Measurements from ENCODE around the gene MIX23. TPM values are rescaled to one million over a fixed set of nuclear protein-coding genes. Genes with fewer than 3 reads are reported as not detected.

MIX23 gene
- total RNA-seq, 4 donors from 2014 or later, result 14.1 to 20.1 (median 18.9) TPM; not detected in 1

DNA sequence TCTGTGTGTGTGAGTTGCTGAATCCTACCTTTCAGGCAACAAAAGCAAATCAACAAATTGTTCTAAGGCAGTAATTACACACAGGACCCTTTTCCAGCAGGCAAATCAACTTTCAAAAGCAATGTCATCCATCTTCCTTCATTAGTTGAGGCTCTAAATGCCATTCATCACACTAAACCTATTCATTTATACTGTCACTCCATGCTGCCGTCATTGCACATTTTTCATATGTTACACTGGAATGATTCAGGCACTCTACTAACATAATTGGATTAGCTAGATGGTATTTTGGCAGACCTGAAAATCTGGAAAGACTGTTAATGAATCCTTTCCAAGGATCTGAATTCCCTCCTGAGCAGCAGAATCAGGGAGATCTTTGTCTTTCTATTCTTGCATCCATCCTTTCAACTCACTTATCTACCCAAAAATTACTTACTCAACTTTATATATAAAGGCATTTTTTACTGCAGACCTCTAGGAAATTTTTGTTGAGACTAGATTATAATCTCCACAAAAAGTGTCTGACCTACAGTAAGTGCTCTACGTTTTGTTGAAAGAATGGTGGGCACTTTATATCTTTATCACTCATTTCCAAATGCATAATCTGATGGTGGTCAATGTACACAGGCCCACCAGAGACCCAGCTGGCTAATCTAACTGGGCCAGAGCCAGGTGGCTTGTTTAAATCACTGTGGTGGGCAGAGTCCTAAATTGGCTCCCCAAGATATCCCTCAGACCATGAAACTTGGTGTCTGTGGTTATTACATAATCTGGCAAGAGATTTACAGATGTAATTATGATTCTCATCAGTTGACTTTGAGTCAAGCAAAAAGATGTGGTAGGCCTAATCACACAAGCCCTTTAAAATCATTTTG is 25.0 kb downstream of the MIX23 start:
- H3K9me3 ChIP-seq, result no peaks in the 10 kb centered on the region
- no peaks in the 10 kb centered on the region for H3K36me3 ChIP-seq

DNA sequence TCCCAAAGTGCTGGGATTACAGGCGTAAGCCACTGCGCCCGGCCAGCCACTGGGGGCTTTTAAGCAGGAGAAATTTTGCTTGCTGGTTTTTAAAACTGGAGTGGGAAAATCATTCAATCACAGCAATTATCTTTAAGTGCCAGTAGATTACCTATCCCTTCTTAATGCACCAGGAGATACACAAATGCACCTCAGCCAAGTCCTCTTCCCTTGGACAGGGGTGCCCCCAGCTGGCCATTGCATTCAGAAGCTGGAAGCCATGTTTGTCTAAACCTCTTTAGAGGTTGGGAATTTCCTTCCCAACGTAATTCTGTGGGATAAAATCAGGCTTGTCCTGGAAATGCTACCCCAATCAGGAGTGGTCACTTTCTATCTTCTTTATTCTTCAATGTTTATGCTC is 26.6 kb downstream of the MIX23 start:
- H3K4me1 ChIP-seq, result no peaks in the 10 kb centered on the region
- H3K27me3 ChIP-seq, result no peaks in the 10 kb centered on the region
- no peak for DNase-seq
- no peak for TF ChIP-seq POLR2A (IDR thresholded peaks at IDR 0.05)
- TF ChIP-seq, protein P1, sequence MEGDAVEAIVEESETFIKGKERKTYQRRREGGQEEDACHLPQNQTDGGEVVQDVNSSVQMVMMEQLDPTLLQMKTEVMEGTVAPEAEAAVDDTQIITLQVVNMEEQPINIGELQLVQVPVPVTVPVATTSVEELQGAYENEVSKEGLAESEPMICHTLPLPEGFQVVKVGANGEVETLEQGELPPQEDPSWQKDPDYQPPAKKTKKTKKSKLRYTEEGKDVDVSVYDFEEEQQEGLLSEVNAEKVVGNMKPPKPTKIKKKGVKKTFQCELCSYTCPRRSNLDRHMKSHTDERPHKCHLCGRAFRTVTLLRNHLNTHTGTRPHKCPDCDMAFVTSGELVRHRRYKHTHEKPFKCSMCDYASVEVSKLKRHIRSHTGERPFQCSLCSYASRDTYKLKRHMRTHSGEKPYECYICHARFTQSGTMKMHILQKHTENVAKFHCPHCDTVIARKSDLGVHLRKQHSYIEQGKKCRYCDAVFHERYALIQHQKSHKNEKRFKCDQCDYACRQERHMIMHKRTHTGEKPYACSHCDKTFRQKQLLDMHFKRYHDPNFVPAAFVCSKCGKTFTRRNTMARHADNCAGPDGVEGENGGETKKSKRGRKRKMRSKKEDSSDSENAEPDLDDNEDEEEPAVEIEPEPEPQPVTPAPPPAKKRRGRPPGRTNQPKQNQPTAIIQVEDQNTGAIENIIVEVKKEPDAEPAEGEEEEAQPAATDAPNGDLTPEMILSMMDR (IDR thresholded peaks at IDR 0.05), result no peak
- no peaks in the 10 kb centered on the region for H3K9me3 ChIP-seq
- no peak overlapping the region for H3K4me3 ChIP-seq
- no peak overlapping the region for H3K27ac ChIP-seq
- no peaks in the 10 kb centered on the region for H3K36me3 ChIP-seq
- intact Hi-C loops (cut with DNase I; ENCODE audit: low total_unique reads), result no loop called here

More for the DNA sequence above, 25.0 kb downstream of the MIX23 start:
- TF ChIP-seq, protein P1 (IDR thresholded peaks at IDR 0.05), result no peak
- no peak for TF ChIP-seq POLR2A (IDR thresholded peaks at IDR 0.05)
- no peaks in the 10 kb centered on the region for H3K4me1 ChIP-seq
- no peak overlapping the region for H3K4me3 ChIP-seq
- no peak overlapping the region for H3K27ac ChIP-seq
- intact Hi-C loops (cut with DNase I; ENCODE audit: low total_unique reads), result no loop called here
- no peak for DNase-seq
- no peaks in the 10 kb centered on the region for H3K27me3 ChIP-seq

DNA sequence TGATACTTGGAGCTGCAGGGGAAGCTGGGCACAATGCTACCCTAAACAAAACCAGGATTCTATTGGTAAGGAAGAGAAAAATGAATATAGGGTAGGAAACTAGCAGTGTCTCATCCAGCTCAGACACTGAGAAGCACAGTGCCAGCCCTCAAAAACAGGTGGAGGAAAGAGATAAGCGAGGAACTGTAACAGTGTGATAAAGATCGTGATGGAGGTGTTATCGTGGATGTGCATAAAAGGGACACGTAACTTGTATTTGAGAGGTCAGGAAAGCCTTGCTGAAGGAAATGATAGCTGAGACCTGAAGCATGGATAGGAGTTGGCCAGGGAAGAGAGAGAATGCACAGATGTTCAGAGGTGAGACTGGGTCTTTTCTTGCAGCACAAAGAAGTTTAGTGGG is 27.4 kb downstream of the MIX23 start:
- Histone ChIP-seq H3K27ac (no peak overlapping the region), H3K27me3 (no peaks in the 10 kb centered on the region), H3K4me3 (no peak overlapping the region), H3K36me3 (no peaks in the 10 kb centered on the region), H3K9me3 (no peaks in the 10 kb centered on the region), H3K4me1 (no peaks in the 10 kb centered on the region)
- no peak for DNase-seq
- TF ChIP-seq, protein P1 (IDR thresholded peaks at IDR 0.05), result no peak
- TF ChIP-seq POLR2A (IDR thresholded peaks at IDR 0.05), result no peak
- intact Hi-C loops (cut with DNase I; ENCODE audit: low total_unique reads), result no loop called here

DNA sequence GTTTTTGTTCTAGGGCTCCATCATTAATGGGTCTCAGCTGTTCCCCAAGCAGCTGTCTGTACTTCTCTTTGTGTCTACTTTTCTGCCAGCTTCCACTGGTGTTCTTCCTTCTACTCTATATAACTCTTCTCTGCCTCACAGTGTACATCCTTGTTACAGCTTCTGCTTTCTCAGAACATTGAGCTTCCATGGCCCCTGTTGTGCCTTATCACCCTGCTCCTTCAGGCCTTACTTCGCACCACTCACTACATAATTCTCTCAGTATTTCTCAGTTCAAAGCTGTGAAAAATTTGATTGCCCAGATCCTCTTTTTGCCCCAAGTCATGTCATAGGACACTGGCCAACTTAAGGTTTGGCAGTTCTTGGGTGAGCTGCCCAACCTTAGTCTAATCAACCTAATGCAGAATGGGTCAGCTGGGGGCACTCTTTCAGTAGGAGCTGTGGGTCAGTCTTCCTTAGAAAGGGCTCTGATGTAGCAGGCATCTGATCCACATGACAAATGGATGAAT is 29.1 kb downstream of the MIX23 start:
- DNase-seq, result no peak
- H3K27ac ChIP-seq, result no peak overlapping the region
- no peak overlapping the region for H3K4me3 ChIP-seq
- no peaks in the 10 kb centered on the region for H3K9me3 ChIP-seq
- H3K27me3 ChIP-seq, result no peaks in the 10 kb centered on the region
- no peaks in the 10 kb centered on the region for H3K4me1 ChIP-seq
- H3K36me3 ChIP-seq, result no peaks in the 10 kb centered on the region
- intact Hi-C loops (cut with DNase I; ENCODE audit: low total_unique reads), result no loop called here
- TF ChIP-seq POLR2A (IDR thresholded peaks at IDR 0.05), result no peak
- TF ChIP-seq, protein P1 (IDR thresholded peaks at IDR 0.05), result no peak

DNA sequence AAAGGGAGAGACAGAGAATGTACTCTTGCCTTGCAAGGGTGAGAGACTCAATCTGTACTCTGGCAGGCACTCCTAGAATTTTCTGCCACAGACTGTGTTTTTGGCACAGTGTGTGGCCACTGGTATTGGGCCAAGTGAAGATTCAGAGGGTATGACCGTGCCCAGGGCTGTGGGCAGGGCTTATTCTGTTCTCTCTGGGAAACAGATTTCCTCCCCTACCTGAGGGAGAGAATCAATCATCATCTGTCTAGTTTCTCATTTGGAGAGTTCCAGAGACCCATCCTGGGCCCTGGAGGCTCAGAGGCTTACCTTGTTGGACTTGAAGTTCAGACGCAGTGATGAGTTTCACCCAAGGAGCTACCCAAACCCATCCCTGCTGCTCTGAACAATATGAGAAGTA is 29.8 kb downstream of the MIX23 start:
- Histone ChIP-seq H3K36me3 (no peaks in the 10 kb centered on the region), H3K27ac (no peak overlapping the region), H3K4me1 (no peaks in the 10 kb centered on the region), H3K4me3 (no peak overlapping the region), H3K27me3 (no peaks in the 10 kb centered on the region), H3K9me3 (no peaks in the 10 kb centered on the region)
- no peak for DNase-seq
- no peak for TF ChIP-seq POLR2A (IDR thresholded peaks at IDR 0.05)
- TF ChIP-seq, protein P1 (IDR thresholded peaks at IDR 0.05), result no peak
- intact Hi-C loops (cut with DNase I; ENCODE audit: low total_unique reads), result no loop called here
